GM12891 (cell line): ENCODE results near the gene LRRC63.

Experiments used
- POLR2A ChIP-seq: IDR thresholded peaks from 2 replicates; pipeline ENCODE4 v1.6.1; 2011; ENCODE audit warnings: low read depth, low read length, control low read depth
- POLR2AphosphoS5 ChIP-seq: IDR thresholded peaks from 2 replicates; pipeline ENCODE4 v1.6.1; 2011; ENCODE audit warnings: low read depth, low read length, control low read depth
- SPI1 ChIP-seq: IDR thresholded peaks from 2 replicates; pipeline ENCODE4 v1.6.1; 2011; ENCODE audit warnings: low read depth, low read length, control low read depth
- TAF1 ChIP-seq: IDR thresholded peaks from 2 replicates; pipeline ENCODE4 v1.6.1; 2011; ENCODE audit warnings: low read depth, low read length, control low read depth

DNA sequence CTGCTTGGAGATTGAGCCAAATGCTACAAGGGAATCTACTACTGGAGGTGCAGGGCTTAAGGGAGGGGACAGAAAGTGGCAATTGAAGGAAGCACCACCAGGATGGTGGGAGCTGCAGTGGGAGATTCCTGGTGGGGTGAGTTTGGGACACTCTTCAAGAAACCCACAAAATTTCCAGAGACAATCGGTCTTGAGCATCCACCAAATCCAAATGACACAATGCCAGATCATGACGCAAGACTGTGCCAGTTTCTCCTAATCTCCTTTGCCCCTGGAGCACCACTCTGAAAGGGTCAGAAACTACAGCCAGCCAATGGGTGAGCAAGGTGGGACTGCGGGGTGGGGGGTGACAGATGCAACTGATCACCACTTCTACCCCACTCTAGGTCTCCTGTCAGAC, 78.7 kb downstream of the LRRC63 start:
- no peak for TF ChIP-seq POLR2AphosphoS5
- no peak for TF ChIP-seq POLR2A
- TF ChIP-seq TAF1: no peak
- TF ChIP-seq SPI1: no peak
